Pulmonary artery endothelial cell (primary cell): ENCODE data around the gene RNF225. TPM values are rescaled to one million over a fixed set of nuclear protein-coding genes. Genes with fewer than 3 reads are reported as not detected.
"Not testable (repeated sequence)": the region's sequence is repeated elsewhere in the genome, so short reads cannot be mapped to it uniquely, and the experiment has no call there.

ENCODE experiments used
- DNase-seq: peaks from one replicate; pipeline ENCODE4 v3.0.0-alpha.2; 2011; ENCODE audit warnings: low read depth, low spot score
- total RNA-seq: library from RNA; depleted of rRNA; stranded (reverse); fragments of >200 nt; gene quantifications from 2 replicates; pipeline ENCODE4 v1.2.3, GENCODE V29; 2014

The RNF225 gene
- total RNA-seq, 1 donor from 2014 or later: not detected

- no peak for DNase-seq
These were observed 12.2 kb downstream of the RNF225 start for GRCh38 chr19:58407658-58408151.

- peak; percentile 79 for DNase-seq
These were observed 12.9 kb downstream of the RNF225 start, which contains the start of gene ZNF584 for GRCh38 chr19:58408152-58409009. Gene ZNF584 (plus strand): TSS chr19:58408649. CDS start chr19:58409148, 499 bp downstream.

GRCh38 chr19:58409010-58409790, 13.7 kb downstream of the RNF225 start:
- DNase-seq: no peak

- no peak for DNase-seq
These were observed 21.1 kb downstream of the RNF225 start for GRCh38 chr19:58416604-58417003.

- no peak for DNase-seq
These were observed 21.6 kb downstream of the RNF225 start for GRCh38 chr19:58417071-58417470.

- no peak for DNase-seq
These were observed 33.2 kb downstream of the RNF225 start for GRCh38 chr19:58428617-58429016.

GRCh38 chr19:58429745-58430144, 34.3 kb downstream of the RNF225 start:
- DNase-seq: no peak

GRCh38 chr19:58434217-58434616, 38.8 kb downstream of the RNF225 start:
- no peak for DNase-seq

GRCh38 chr19:58439576-58440554, 44.4 kb downstream of the RNF225 start, which contains the start of gene ZNF132:
Gene ZNF132 (minus strand): TSS chr19:58440153. CDS start chr19:58439821, 332 bp downstream.
- peak; percentile 100 for DNase-seq

- DNase-seq: no peak
These were observed 45.1 kb downstream of the RNF225 start for GRCh38 chr19:58440556-58440955.

GRCh38 chr19:58442986-58443385, 47.5 kb downstream of the RNF225 start:
- not testable (repeated sequence) for DNase-seq

Other genes with a start within 250 kb of the RNF225 start
- gene ZNF329, start 244.9 kb upstream of the RNF225 start, total RNA-seq: 10.0 and 12.5 TPM in 2 replicates
- gene ZNF274, start 212.6 kb upstream of the RNF225 start, total RNA-seq: 19.7 and 28.6 TPM in 2 replicates
- 54.7 and 73.2 TPM in 2 replicates for gene ZNF544, start 166.7 kb upstream of the RNF225 start, total RNA-seq
- 3.7 and 3.8 TPM in 2 replicates for gene ZNF8, start 116.7 kb upstream of the RNF225 start, total RNA-seq
- gene ERVK3-1, start 90.3 kb upstream of the RNF225 start, total RNA-seq: 13.2 and 19.3 TPM in 2 replicates
- gene ZSCAN22, start 68.7 kb upstream of the RNF225 start, total RNA-seq: 1.8 and 3.2 TPM in 2 replicates
- gene A1BG, start 42.2 kb upstream of the RNF225 start, total RNA-seq: 2.2 and 5.3 TPM in 2 replicates
- 0.53 and 0.67 TPM in 2 replicates for gene ZNF497, start 32.9 kb upstream of the RNF225 start, total RNA-seq
- gene ZNF837, start 14.6 kb upstream of the RNF225 start, total RNA-seq: 1.1 and 1.8 TPM in 2 replicates
- gene RPS5, start 8.4 kb upstream of the RNF225 start, total RNA-seq: 2,163 and 2,639 TPM in 2 replicates
- 16.2 and 20.3 TPM in 2 replicates for gene ZNF584, start 13.0 kb downstream of the RNF225 start, total RNA-seq
- 4.7 and 7.5 TPM in 2 replicates for gene ZNF132, start 44.5 kb downstream of the RNF225 start, total RNA-seq
- gene ZNF324B, start 56.0 kb downstream of the RNF225 start, total RNA-seq: 10.0 and 11.4 TPM in 2 replicates
- 12.6 and 12.7 TPM in 2 replicates for gene ZNF324, start 71.4 kb downstream of the RNF225 start, total RNA-seq
- 4.9 and 5.4 TPM in 2 replicates for gene ZNF446, start 80.7 kb downstream of the RNF225 start, total RNA-seq
- 6.3 and 14.8 TPM in 2 replicates for gene SLC27A5, start 116.3 kb downstream of the RNF225 start, total RNA-seq
- 6.0 and 6.5 TPM in 2 replicates for gene ZBTB45, start 124.2 kb downstream of the RNF225 start, total RNA-seq
- gene TRIM28, start 148.4 kb downstream of the RNF225 start, total RNA-seq: 526 and 542 TPM in 2 replicates
- gene CHMP2A, start 159.4 kb downstream of the RNF225 start, total RNA-seq: 114 and 145 TPM in 2 replicates
- 106 and 111 TPM in 2 replicates for gene UBE2M, start 163.0 kb downstream of the RNF225 start, total RNA-seq
- 9.0 and 10.6 TPM in 2 replicates for gene MZF1, start 177.7 kb downstream of the RNF225 start, total RNA-seq